GM19438 (cell line): Measurements from ENCODE around the gene CHMP1B.
"Not testable (repeated sequence)": the region's sequence is repeated elsewhere in the genome, so short reads cannot be mapped to it uniquely, and the experiment has no call there.

Experiments
- ATAC-seq: cut with Tn5 transposase; IDR thresholded peaks from one replicate; pipeline ENCODE4 v1.9.1; 2021; ENCODE audit warnings: low read depth; ENCODE audit not compliant: unreplicated experiment

Gene CHMP1B

GRCh38 chr18:11834772-11835171 lies 16.4 kb upstream of the CHMP1B start:
- no peak for ATAC-seq

DNA sequence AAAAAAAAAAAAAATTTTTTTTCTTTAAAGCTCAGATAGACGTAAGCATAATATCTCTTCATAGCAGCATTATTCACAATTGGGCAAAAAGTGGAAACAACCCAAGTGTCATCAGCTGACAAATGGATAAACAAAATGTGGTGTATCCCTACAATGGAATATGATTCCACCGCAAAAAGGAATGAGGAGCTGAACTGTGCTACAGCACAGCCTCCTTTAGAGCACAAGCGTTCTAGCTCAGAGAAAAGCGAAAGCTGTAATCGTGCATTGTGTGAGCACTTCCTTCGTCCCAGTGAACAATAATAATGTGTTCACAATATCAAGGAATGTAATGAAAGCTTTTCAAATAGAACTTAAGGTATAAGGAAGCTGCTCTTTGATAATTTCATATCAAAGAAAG lies 11.7 kb upstream of the CHMP1B start:
- ATAC-seq = no peak

DNA sequence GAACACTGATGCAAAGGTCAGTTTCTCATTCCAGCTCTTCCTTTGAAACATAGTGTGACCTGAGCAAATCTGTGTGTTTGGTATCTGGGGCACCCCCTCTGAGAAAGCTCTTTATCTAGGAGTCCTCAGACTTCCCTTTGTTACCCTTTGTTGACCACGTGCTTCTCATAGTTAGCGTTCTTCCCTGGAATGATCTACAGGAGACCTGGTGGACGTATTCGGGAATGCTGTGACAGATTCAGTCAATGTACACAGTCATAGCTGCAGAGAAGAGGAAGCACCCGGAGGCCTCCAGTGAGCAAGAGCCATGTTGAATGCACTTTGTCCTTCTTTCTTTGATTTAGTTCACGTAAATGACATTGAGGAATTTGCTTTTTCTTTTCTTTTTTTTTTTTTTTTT lies 10.7 kb upstream of the CHMP1B start:
- ATAC-seq = no peak

DNA sequence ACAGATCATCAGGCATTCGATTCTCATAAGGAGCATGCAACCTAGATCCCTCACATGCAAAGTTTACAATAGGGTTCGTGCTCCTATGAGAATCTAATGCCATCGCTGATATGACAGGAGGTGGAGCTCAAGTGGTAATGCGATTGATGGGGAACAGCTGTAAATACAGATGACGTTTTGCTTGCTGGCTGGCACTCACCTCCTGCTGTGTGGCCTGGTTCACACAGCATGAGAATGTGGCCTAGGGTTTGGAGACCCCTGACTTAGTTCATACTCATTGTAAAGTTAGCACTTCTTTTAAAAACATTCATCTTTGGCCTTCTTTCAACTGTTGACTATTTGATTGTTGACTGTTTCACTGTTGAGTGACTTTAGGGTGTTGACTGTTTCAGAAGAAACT lies 8.7 kb upstream of the CHMP1B start:
- no peak for ATAC-seq

GRCh38 chr18:11844436-11844835 lies 6.8 kb upstream of the CHMP1B start:
- no peak for ATAC-seq

GRCh38 chr18:11845654-11846053 lies 5.6 kb upstream of the CHMP1B start:
- ATAC-seq = no peak

GRCh38 chr18:11847811-11848210 lies 3.4 kb upstream of the CHMP1B start:
- no peak for ATAC-seq

GRCh38 chr18:11849279-11849678 lies 1.9 kb upstream of the CHMP1B start:
- ATAC-seq = no peak

- no peak for ATAC-seq
Observed at GRCh38 chr18:11849841-11850634, 1.2 kb upstream of the CHMP1B start.

- ATAC-seq = peak; percentile 24
Observed at GRCh38 chr18:11850821-11851145, 430 bp upstream of the CHMP1B start.

DNA sequence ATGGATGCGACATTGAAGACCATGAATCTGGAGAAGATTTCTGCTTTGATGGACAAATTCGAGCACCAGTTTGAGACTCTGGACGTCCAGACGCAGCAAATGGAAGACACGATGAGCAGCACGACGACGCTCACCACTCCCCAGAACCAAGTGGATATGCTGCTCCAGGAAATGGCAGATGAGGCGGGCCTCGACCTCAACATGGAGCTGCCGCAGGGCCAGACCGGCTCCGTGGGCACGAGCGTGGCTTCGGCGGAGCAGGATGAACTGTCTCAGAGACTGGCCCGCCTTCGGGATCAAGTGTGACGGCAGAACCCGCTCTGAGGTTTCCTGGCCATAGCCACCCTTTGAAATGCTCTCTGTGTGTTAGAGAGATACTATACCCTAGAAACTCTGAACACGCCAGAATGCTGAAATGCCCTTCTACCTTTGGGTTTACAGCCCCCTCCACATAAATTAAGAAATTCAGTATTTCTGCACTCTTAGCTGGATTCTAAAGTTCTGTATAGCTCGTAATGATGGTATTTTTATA lies 659 bp downstream of the CHMP1B start:
- peak; percentile 33 for ATAC-seq

- not testable (repeated sequence) for ATAC-seq
Observed at GRCh38 chr18:11854554-11854953, 3.3 kb downstream of the CHMP1B start.

GRCh38 chr18:11857177-11857887 lies 6.1 kb downstream of the CHMP1B start:
- no peak for ATAC-seq

GRCh38 chr18:11859282-11859830 lies 8.1 kb downstream of the CHMP1B start:
- ATAC-seq = no peak

GRCh38 chr18:11859903-11860407 lies 8.7 kb downstream of the CHMP1B start:
- ATAC-seq = no peak

DNA sequence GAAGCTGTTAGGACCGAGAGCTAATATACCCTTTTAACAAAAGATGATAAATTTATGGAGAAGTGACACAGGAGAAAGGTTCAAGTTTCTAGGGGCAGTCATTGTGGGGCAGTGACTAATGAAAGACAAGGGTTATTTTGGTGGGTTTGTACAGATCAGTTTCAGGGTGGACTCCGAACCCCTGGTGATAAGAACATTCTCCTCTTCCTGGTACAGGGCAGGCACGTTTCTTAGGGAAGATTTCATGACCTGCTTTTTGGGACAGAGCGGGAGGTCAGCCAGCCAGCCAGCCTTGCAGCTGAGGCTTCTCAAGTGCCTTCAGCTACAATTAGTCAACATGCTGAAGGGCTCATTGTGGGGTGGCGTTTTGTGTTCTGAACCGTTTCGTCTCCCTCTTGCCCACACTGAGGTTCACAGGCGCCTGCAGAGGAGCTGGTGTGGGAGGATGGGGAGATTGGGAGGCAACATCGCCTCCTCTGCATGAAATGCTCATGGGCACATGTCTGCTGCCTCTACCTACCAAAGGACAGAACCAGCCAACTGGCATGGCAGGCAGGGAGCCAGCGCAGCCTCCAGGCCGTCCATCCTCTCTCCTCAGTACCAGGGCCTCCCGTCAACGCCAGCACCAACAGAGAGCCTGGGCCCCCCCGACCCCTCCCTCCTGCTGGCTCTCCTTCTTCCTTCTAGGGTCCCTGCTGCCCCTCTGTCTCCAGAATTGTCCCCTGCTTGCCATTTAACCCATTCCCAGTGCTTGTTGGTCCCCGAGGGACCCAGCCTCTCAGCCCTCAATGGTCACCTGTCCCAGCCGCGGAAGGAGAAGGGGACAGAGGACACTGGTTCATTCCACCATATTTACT lies 9.6 kb downstream of the CHMP1B start:
- ATAC-seq = no peak

GRCh38 chr18:11861583-11862288 lies 10.5 kb downstream of the CHMP1B start:
- no peak for ATAC-seq

DNA sequence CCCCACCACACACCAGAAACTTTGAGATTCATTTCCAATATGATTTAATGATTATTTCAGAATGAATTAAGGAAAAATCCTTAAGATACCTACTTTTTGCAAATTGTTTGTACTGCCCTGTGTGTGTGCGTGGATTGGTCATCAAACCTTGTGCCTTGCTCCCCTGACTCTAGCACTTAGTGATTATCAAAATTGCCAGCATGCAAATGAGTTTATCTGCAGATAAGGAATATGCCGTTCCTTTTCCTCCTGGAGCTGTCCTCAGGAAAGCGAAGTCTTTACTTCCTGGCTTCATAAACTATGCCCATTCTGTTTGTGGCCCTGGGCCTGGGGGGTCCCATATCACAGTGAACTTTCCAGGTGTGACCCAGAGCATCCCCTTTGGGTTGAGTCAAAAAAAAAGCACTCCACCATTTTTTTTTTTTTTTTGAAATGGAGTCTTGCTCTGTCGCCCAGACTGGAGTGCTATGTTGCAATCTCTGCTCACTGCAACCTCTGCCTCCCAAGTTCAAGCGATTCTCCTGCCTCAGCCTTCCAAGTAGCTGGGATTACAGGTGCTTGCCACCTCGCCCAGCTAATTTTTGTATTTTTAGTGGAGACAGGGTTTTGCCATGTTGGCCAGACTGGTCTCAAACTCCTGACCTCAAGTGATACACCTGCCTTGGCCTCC lies 11.4 kb downstream of the CHMP1B start:
- ATAC-seq = no peak

GRCh38 chr18:11864471-11864870 lies 13.3 kb downstream of the CHMP1B start:
- no peak for ATAC-seq
